ENCODE measurements around the gene PTPRN2.
"Not testable (repeated sequence)": the region's sequence is repeated elsewhere in the genome, so short reads cannot be mapped to it uniquely, and the experiment has no call there.

PTPRN2 gene

GRCh38 chr7:158446281-158446680 is 141.3 kb downstream of the PTPRN2 start:
- no peak for DNase-seq (ENCODE audit: low read depth in 1 of 2, low spot score in 1 of 2)

- no peak for DNase-seq (ENCODE audit: low read depth in 1 of 2, low spot score in 1 of 2)
Observed at GRCh38 chr7:158445421-158446175, 142.0 kb downstream of the PTPRN2 start.

- DNase-seq (ENCODE audit: low read depth in 1 of 2, low spot score in 1 of 2): no peak
Observed at GRCh38 chr7:158444501-158445420, 142.9 kb downstream of the PTPRN2 start.

- no peak for DNase-seq (ENCODE audit: low read depth in 1 of 2, low spot score in 1 of 2)
Observed at GRCh38 chr7:158443688-158444483, 143.7 kb downstream of the PTPRN2 start.

- no peak for DNase-seq (ENCODE audit: low read depth in 1 of 2, low spot score in 1 of 2)
Observed at GRCh38 chr7:158443014-158443687, 144.5 kb downstream of the PTPRN2 start.

GRCh38 chr7:158442260-158442659 is 145.4 kb downstream of the PTPRN2 start:
- DNase-seq (ENCODE audit: low read depth in 1 of 2, low spot score in 1 of 2): no peak

GRCh38 chr7:158439035-158439434 is 148.6 kb downstream of the PTPRN2 start:
- DNase-seq (ENCODE audit: low read depth in 1 of 2, low spot score in 1 of 2): no peak

- no peak for DNase-seq (ENCODE audit: low read depth in 1 of 2, low spot score in 1 of 2)
Observed at GRCh38 chr7:158432369-158433341, 155.0 kb downstream of the PTPRN2 start.

GRCh38 chr7:158431941-158432347 is 155.7 kb downstream of the PTPRN2 start:
- DNase-seq (ENCODE audit: low read depth in 1 of 2, low spot score in 1 of 2): no peak

- no peak for DNase-seq (ENCODE audit: low read depth in 1 of 2, low spot score in 1 of 2)
Observed at GRCh38 chr7:158431055-158431940, 156.3 kb downstream of the PTPRN2 start.

- DNase-seq (ENCODE audit: low read depth in 1 of 2, low spot score in 1 of 2): no peak
Observed at GRCh38 chr7:158430308-158431034, 157.2 kb downstream of the PTPRN2 start.

GRCh38 chr7:158428837-158429753 is 158.5 kb downstream of the PTPRN2 start:
- DNase-seq (ENCODE audit: low read depth in 1 of 2, low spot score in 1 of 2): no peak

GRCh38 chr7:158428131-158428836 is 159.3 kb downstream of the PTPRN2 start:
- DNase-seq (ENCODE audit: low read depth in 1 of 2, low spot score in 1 of 2): no peak

GRCh38 chr7:158425676-158426075 is 161.9 kb downstream of the PTPRN2 start:
- not testable (repeated sequence) for DNase-seq (ENCODE audit: low read depth in 1 of 2, low spot score in 1 of 2)

- no peak for DNase-seq (ENCODE audit: low read depth in 1 of 2, low spot score in 1 of 2)
Observed at GRCh38 chr7:158424531-158424930, 163.1 kb downstream of the PTPRN2 start.

- no peak for DNase-seq (ENCODE audit: low read depth in 1 of 2, low spot score in 1 of 2)
Observed at GRCh38 chr7:158424011-158424410, 163.6 kb downstream of the PTPRN2 start.
